HG02884 (cell line): ENCODE measurements around the gene SH3GL1.
A peak's percentile ranks its signal among the peaks of the same experiment; 100 is the strongest.

ENCODE experiments used
- ATAC-seq: cut with Tn5 transposase; IDR thresholded peaks from one replicate; pipeline ENCODE4 v1.9.1; 2021; ENCODE audit warnings: mild to moderate bottlenecking, moderate library complexity; ENCODE audit not compliant: unreplicated experiment

The SH3GL1 gene

DNA sequence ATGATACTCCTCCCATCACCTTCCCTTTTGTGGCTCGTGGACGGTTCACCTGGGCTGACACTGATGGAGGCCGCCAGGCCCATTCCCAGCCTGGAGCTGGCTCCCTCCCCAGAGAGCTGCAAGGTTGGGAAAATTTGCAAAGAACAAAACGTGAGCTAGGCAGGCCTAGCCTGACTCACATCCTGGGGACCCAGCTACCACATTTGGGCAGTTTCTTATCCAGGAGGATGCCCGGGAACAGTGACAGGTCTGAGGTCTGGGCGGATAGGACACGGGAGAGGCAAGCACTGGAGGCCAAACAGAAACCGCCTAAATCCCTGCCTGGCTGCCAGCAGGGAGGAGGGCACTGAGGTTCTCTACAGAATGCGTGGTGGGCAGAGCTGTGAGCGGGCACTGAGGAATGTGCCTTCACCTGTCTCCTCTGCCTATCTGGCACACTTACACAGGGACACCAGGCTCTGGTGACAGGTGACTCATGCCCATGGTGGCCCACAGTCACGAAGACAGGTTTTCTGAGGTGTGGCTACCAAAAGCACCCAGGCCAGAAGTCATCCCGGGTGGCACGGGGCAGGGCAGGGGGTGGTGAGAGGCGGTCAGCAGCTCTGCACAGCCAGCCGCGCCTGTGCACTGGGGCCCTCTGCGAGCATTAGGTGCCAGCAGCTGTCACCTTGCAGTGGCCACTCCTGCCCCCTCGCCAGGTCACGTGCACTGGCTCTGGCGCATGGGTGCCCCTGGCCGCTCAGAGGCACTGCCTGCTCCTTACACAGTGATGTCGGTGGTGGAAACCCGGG is 23.2 kb downstream of the SH3GL1 start:
- no peak for ATAC-seq

GRCh38 chr19:4376671-4376990 is 23.7 kb downstream of the SH3GL1 start:
- no peak for ATAC-seq

DNA sequence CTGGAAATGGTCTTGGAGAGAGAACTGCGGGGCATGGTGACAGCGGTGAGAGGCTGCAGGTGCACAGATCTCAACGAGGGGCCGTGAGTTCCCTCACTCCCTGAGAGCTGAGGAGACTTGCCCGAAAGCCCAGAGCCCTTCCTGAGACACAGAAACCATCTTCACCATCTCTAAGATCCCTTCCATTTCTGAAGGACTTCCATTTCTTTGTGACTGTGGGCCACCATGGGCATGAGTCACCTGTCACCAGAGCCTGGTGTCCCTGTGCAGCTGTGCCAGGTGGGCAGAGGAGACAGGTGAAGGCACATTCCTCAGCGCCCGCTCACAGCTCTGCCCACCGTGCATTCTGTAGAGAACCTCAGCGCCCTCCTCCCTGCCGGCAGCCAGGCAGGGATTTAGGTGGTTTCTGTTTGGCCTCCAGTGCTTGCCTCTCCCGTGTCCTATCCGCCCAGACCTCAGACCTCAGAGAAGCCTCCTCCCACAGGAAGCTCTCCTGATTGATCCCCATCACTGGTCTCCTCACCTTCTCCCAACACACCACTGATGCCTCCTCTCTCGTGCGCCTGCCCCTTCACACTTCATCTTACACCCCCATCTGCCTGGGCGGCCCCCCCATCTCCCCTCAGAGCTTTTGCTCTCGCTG is 24.2 kb downstream of the SH3GL1 start:
- ATAC-seq = no peak

DNA sequence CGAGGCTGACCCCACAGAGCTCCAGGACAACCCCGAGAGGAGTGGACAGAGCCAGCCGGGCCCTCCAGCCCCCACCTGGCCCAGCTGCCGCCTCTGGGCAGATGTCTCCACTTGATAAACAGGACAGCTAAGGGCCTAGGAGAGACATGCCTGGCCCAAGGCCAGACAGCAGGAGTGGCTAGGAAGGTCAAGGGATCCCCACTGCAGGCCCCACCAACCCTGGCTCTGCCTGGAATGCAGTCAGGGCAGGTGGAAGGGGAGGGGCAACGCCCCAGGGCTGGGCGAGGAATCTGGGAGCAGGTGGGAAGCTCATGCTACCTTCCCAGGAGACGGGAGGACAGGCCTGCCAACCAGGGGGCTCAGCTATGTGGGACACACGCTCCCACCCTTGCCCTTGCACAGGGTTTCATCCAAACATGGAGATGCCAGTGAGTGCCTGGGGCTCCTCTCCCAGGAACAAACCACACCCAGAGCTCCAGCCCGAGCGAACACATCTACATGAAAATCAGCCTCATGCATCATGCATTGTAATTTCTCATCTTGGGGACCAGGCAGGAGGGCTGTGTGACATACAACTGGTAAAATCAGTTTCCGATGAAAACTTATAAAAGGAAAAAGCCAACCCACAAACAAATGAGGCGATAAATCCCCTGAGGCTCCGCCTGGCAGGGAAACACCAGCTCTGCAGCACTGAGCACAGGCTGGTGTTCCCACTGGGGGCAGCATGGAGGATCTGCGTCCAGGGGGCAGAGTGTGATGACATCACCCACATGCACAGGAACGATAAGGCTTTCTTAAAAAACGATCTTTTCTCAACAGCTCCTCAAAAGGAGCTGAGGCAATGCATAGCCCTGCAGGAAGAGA is 25.0 kb downstream of the SH3GL1 start:
- ATAC-seq = no peak

DNA sequence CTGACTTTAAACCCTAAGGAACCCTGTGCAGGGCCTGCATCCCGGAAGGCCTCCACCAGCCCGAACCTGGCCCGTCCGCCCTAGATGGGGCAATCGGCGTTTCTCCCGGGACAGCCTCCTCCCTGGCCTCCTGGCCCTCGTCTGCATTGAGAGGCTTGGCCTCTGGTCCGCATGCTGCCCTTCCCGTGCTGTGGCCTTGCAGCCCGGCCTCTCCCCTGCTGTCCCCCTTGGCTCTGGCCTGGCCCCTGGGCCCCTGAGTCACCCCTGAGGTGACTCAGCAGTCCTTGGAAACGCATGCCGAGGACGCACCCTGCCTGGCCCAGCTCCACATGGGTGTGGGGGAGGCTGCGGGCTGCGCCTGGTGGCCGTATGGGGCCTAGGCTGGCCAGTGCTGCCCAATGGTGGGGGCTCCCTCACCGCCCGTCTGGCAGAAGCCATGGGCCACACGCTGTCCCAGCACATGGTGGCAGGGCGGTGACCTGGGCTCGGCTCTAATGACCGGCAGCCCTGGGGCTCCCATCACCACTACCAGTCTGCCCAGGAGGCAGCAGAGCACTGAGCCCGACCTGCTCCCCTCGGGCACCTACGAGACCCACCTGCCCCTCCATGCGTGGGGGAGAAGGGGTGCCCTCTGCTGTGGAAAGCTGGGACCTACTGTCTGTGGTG is 25.7 kb downstream of the SH3GL1 start:
- no peak for ATAC-seq

- no peak for ATAC-seq
Observed at GRCh38 chr19:4373601-4374497, 26.5 kb downstream of the SH3GL1 start.

- ATAC-seq = no peak
Observed at GRCh38 chr19:4373013-4373367, 27.4 kb downstream of the SH3GL1 start.

DNA sequence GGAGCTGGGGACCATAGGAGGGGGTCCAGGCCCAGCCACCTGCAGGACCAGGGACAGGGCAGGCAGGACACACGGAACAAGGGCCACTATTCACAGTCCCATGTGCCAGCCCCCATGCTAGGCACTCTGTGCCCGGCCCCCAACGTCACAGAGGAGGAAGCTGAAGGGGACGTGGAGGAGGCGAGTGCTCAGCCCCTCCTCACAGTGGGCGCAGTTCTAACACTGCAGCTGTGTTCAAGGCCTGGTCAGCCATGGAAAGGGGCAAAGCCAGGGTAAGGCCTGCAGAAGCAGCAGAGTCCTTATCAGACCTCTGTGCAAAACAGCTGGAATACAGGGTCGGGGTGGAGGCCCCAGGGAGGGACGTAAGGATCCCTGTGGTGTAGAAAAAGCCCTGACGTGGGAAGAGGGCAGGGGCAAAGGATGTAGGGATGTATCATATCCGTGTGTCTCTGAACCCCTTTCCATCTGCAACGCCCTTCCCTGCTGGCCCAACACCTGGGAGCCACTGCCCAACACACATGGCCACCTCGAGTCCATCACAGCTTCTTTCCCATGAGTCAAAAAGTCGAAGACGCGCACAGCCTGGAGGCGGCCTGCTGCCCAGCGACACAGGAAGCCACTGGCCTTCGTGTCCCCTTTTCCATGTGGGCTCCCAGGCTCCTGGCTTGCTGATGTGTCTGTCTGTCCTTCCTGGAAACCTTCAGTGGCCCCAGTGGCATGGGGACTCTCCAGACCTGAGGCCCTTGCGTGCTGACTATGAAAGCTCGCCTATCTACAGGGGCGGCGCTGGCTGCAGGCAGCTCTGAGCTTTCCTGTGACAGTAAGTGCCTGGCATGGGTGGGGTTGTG is 28.0 kb downstream of the SH3GL1 start:
- ATAC-seq = no peak

DNA sequence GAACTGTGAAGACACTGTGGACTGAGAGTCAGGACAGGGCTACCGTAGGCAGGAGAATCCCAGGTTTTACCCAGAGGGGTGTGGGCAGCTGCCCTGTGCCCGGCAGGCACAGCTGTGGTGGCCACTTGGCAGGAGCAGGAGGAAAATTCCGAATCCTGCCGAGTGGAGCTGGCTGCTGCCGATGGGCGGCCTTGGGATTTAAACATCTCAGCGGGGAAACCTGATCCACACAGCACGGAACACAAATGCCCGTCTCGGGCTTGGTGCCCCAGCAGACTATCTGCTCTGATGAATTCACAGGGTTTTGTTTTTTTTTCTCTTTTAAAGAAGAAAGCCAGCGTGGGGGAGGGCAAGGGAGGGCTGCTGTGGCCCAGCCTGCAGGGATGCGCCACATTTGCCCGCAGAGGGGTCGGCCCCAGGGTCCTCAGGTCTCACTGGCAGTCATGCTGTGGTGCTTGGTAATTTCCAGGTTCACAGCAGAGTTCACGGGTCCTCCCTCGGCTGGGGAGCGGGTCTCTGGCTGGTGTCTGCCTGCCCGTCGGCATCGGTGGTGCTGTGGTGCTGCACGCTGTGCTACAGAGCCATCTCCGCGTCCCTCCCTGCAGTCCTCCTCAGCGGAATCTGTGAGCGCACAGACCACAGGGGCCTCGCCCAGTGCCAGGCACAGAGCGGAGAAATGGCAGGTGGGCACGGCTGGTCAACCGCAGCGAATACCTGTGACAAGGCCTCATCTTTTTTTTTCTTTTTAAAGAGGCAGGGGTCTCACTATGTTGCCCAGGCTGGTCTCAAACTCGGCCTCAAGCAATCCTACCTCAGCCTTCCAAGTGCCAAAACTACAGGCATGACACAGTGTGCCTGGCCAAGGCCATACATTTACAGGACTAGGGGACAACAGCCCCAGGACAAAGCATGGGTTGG is 28.8 kb downstream of the SH3GL1 start:
- no peak for ATAC-seq

- no peak for ATAC-seq
Observed at GRCh38 chr19:4370418-4371041, 29.8 kb downstream of the SH3GL1 start.

DNA sequence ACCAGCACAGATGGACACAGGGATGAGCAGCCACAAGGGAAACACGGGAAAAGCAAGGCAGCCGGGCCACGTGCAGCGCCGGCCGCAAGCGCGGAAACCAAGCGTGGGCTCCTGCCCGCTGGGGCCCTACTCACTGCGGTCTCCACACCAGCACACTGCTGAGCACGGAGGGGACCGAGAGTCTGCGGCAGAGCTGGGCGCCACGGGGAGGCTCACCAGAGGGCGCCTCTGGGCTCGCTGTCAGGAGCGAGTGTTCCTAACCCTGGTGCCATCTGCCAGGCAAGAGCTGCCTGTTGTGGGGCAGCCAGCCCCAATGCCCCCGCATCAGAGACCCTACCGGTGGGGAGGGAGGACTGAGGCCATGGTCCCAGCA is 30.5 kb downstream of the SH3GL1 start:
- ATAC-seq = peak; percentile 30

GRCh38 chr19:4369109-4369887 is 31.0 kb downstream of the SH3GL1 start:
- peak; percentile 56 for ATAC-seq

DNA sequence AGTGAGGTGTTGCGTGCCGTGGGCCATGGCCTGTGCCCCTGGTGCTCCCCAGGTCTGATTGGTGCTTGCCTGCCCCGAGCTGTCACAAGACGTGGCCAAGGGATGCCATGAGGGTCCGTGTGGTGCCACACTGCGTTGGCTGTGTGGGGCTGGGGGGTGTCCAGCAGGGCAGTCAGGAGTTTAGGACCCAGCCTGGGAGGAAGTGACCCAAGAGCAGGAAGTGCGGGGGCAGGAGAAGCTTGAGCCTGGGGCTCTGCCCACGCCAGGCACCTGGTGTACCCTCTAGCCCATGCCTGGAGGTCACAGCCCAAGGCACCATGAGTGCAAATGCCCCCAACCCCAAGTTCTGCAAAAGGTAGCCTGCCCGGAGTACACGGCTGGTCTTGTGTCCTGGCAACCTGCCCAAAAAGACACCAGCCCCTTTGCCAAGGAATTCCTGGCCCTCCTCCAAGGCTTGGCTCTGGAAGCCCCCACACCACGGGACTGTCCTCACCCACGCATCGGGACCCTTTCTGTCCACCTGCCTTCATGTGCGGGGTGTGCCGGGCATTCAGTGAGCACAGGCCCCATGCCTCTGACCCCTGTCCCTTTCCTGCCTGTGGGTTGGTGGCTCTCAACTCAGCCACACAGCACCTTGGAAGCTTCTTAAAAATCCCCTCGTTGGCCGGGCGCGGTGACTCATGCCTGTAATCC is 32.1 kb downstream of the SH3GL1 start:
- no peak for ATAC-seq

DNA sequence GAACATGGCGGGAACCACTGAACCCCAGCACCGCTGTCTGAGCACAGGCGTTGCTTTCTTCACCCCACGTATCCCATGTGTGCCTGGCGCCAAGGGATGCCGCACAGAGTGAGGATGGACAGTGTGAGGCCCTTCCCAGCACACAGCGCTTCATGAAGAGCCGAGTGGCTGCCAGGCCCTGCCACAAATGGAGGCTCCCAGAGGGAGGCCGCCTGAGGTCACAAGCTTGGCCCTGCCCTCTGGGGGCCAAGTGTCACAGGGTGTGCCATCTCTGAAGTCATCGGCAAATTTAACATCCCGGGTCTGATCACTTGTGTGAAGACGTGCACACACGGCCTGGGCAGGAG is 32.6 kb downstream of the SH3GL1 start:
- ATAC-seq = no peak

DNA sequence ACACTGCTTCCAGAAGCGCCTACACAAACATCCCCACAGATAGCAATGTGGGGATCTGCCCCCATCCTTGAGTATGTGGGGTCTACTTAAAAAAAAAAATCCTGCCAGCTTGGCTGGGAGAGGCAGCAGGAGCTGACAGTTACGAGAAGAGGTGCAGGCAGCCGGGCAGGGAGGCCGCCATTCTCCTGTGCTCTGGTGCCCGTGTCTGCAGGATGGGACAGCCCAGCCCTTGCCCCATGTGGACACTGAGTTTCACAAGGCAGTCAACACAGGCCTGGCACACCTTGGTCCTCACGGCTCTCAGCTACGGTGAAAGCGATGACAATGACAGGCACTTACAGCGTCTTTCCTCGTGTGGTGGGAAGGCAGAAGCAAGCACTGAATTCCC is 33.0 kb downstream of the SH3GL1 start:
- no peak for ATAC-seq

DNA sequence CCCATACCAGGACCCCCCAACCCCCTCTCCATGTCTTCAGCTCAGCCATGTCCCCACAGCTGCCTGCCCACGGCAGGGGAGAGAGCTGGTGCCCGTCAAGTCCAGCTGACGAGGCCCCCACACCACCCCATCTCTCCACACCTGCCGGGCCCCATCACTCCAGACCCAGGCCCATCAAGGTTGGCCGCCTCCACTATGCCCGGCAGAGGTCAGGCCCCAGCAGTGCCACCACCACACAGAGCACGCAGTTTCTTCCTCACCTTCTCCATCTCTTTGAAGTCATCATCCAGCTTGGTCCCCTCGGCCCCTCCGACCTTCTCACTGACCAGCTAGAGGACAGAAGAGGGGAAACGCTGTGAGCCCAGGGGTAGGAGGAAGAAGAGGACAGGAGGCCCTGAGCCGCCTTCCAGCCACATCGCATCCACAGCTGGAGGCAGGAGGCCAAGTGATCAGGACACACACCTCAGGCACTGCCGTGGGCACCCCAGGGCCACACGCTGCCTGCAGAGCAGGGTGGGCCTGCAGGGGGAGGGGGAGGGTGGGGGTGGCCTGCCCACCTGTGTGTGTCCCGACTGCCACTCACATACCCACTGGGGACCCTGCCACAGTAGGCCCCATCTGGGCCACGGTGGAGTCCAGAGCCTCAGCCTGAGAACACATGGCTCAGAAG is 33.5 kb downstream of the SH3GL1 start:
- ATAC-seq = no peak
